DND-41 (cell line): ENCODE data around the gene EIF4G3.

Experiments used
- CTCF ChIP-seq: IDR thresholded peaks from 2 replicates; pipeline ENCODE4 v1.5.1; 2012; ENCODE audit warnings: borderline replicate concordance, low read length, moderate library complexity, mild to moderate bottlenecking; ENCODE audit not compliant: poor library complexity, severe bottlenecking; ENCODE audit errors: extremely low read depth
- EZH2 ChIP-seq: IDR thresholded peaks from 3 replicates; pipeline ENCODE4 v1.6.1; 2012; ENCODE audit warnings: borderline replicate concordance, low read depth, mild to moderate bottlenecking, moderate library complexity, low read length, inconsistent platforms; ENCODE audit not compliant: severe bottlenecking

DNA sequence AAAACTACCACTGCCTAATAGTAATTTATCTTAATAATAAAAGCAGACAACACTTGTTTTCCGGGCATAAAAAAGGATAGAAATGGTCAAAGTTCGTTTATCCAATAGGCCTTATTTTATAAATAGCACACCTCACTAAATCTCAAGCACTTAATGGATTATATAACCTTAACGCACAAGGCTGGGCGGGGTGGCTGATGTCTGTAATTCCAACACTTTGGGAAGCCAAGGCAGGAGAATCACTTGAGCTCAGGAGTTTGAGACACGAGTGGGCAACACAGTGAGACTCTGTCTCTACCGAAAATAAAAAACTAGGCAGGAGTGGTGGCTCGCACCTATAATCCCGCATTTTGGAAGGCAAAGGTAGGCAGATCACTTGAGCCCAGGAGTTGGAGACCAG is 12.4 kb downstream of the EIF4G3 start:
- no peak for TF ChIP-seq CTCF
- TF ChIP-seq EZH2: no peak
